C1 segment of cervical spinal cord (tissue), 14 donors: ENCODE measurements around the gene COL5A2.

Experiments used
- DNase-seq, 14 donors: peaks; one replicate each; lab custom pipeline; 2025; lab: John Stamatoyannopoulos, UW

COL5A2 gene

DNA sequence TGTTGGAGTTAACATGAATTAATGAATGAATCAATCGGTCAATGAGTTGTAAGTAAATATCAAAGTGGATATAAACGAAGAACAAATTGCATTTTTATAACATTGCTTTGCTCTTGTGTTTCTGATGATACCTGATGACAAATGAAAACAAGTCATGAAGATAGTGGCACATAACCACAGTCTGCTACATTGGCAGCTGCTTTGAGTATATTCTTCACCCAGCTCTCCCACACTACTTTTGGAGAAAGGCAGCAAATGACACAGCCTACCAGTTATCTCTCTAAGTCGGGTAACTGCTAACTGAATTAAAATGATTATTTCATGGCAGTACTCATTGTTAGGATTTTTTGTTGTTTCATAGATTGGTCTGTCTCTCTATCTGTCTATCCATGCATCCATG is 76.8 kb downstream of the COL5A2 start:
- DNase-seq: no peak

DNA sequence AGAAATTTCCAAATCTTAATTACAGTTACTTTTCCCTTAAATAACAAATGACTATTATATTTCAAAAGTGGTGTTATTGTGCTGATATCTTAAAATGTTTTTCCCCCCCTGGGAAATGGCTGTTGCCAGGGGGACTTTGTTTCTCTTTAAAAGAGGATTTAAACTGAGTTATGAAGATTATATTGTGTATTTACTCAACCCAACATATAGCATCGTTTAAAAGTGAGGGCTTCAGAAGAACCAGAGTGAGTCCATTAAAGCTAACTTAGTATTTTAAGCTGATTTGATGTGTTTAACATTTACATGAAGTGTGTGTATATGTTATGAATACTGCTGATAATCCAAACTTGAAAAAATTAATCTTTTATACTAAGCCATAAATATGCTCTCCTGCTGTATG is 81.6 kb downstream of the COL5A2 start:
- no peak for DNase-seq

DNA sequence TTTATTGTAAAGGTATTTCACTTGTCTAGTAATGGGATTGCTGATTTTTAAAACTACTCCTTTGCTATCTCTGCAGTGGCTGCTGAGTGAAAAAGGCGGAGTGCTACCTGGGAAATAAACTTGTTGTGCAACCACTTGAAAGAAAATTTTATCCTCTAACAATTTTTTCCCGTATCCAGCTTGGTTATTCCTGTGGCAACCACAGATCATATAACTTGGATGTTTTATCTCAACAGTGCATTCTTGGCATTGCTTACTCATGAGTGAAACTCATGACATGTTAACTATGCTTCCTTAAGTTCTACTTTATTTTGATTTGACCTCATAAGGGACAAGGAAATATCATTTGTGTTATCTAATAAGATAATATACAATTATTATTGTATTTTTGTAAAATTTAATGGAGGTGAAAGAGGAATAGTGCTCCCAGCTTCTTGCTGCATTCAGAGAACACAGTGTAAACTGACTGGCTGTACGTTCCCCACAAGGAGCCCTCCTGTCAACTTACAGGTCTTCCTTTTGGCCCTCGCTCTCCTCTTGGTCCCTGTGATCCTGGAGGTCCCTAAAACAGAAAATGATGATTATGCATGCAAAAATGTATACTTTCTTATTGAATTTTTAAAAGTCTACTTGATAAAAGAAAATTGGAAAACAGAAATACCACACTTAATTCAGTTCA is 82.7 kb downstream of the COL5A2 start:
- no peak for DNase-seq

DNA sequence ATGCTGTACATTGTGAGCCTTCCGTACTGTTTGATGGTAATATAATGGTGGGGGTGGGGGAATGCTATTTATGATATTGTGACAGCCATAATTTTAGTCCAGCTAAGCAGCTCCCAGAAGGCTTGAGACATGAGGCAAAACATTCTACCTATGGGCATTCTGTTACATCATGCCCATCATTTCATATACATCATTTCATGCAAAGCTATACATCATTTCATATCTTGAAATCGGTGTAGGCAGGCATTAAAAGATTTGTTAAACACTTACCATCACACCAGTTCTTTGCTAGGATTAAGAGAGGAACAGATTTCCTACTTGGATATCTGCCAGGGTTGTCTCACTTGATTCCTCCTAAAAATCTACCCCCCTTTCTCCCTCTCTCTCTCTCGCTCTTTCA is 84.5 kb downstream of the COL5A2 start:
- DNase-seq: no peak

DNA sequence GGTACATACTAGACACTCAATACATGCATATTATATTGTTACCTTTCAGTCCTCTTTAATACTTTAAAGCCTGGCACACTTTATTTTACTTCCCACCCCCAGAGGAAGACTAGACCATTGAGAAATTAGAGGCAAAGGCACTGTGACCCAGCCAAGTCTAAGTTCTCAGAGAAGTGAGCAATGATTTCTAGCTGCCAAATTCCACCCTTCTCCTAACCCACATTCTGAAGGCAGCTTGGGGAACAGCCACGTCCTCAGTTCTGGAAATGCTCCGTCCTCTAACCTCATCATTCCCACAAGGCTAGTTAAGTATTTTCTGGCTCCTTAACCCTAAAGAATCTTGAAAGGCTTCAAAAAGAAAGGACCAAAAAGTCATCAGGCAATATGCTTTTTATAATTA is 86.6 kb downstream of the COL5A2 start:
- no peak for DNase-seq

DNA sequence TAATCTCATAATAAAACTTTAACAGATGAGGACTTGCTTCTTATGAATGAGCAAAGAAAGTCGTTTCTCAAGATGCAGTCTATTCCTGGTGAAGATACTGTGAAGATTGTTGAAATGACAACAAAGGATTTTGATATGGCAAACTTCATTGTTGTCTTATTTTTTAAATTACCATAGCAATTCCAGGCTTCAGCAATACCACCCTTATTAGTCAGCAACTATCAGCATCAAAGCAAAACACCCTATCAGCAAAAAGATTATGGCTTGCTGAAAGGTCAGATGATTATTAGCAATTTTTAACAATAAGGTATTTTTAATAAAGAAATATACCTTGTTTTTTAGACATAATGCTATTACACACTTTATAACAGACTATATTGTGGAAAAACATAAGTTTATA is 88.3 kb downstream of the COL5A2 start:
- DNase-seq: no peak

DNA sequence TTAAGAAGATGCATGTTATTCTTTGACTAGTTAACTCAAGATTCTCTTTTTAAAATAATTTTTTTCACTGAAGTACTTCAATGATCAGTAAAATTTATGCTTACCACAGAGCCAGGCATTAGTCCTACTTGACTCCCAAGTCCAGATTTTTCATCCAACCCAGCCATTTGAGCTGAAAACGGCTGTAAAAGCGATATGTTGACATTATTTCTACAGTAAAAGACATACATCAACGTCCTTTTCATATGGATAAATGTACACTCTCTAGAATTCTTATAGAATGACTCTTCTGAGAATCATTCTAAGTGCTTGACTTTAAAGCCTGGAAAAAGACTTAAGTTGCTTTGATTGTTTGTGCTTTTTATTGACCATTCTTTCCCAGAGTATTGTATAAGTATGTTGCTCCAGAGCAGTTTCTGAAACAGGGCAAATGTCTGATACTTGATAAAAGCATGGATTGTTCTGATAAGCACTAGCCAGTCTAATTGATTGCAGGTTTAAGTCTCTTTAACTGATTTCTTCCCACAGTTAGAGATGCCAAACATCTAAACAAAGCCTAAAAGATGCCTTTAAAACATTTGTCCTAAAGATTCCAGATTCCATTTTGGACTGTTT is 90.9 kb downstream of the COL5A2 start:
- DNase-seq: no peak

DNA sequence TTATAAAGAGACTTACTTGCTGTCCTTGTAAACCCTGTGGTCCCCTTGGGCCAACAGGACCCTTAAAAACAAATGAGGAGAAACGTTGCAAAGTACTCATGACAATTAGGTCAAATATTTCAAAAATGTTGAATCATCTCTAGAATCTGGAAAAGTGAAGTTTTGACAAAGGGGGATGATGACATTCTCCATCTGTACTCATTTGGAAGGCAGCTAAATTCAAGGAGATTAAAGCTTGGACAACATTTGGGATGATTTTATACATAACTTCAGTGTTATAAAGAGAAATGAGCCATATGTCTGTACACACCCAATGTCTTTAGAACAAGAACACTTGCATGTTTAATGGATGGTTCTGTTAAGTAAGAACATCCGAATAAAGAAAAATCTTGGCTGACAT is 92.9 kb downstream of the COL5A2 start:
- no peak for DNase-seq

DNA sequence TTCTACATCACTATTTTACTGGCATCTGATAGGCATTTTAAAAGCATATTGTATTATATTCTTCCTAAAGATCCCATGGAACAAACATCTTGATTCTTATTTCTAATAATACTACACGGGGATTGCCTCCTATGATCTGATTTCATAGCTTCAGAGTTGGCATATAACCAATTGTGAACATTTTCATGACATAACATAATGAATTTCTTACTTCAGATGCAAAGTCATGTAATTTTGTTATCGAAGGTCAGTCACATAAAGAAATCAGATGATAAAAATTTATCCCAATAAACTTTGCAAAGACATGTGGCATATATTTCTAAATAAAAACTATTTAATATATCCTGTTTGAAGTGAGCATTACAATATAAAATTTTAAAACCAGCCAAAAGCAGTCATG is 93.3 kb downstream of the COL5A2 start:
- DNase-seq: no peak

DNA sequence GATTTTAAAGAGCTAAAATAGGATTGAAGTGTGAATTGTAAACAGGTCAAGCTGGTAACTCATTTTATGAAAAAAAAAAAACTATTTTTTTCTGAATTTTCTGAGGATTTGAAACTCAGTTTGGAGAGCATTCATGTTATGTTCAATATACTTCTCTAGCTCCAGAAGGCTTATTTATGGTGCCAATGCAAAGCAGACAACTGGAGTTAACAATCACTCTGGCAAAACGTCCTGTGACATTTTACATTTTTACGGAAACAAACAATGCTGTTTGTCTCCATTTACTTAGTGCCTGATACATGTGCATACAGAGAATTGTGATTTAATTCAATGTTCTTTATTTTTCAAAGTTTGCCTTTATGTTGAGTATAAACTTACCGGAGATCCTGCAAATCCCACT is 96.0 kb downstream of the COL5A2 start:
- no peak for DNase-seq

DNA sequence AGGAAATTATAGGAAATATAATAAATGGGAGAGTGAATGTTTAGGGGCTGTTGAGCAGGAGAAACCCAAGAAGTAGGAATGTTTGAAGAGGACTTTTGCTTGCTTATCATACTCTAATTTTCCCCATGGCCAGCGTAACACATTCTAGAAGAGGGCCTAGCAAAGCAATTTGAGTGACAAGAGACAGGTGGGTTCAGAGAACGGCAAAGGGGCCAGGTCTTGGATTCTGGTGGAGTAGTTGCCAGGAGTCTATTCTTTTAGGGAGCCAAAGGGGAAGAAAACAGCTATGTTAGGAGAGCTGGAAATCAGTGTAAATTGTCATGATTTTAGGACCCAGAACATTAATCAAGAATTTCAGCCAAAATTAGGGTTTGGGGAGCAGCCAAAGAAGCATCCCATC is 96.5 kb downstream of the COL5A2 start:
- DNase-seq: no peak

DNA sequence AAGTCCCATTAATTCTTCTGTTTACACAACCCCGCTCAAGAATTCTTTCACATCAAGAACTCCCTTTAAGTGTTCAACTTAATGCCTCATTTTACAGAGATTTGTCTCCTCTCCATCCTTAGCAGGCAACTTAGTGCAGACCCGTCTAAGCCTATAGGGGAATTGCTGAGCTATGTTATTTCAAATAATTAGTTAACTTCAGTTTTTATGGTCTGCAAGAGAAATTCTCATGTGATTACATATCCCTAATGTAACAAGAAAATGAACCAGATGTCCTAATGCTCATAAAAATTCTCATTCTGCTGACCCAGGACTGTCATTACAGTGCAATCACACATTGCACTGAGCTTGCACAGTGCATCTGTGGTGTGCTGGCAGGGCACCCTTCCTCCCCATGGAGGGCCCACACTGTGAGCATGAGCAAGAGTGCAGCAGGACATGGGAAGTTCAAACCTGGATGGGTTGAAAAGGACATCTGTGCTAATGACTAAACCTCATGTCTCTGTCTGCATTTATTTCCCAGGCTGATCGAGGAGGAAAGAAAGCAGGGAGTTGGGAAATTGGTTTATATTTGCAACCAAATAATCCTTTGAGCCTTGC is 97.1 kb downstream of the COL5A2 start:
- DNase-seq: no peak

DNA sequence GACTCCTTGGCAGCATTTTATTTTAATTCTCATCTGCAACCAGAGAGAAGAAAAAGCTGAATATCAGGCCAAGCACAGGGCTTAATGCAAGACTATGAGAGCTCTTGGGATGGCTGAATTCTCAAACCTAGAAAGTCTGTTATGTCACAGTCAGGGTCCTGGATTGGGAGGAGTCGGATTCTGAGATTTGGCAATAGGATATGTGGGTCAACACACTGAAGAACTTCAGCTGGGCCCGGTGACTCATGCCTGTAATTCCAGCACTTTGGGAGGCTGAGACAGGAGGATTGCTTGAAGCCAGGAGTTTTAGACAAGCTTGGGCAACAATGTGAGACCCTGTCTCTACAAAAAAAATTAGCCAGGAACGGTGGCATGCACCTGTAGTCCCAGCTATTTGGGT is 103.0 kb downstream of the COL5A2 start:
- DNase-seq: no peak

DNA sequence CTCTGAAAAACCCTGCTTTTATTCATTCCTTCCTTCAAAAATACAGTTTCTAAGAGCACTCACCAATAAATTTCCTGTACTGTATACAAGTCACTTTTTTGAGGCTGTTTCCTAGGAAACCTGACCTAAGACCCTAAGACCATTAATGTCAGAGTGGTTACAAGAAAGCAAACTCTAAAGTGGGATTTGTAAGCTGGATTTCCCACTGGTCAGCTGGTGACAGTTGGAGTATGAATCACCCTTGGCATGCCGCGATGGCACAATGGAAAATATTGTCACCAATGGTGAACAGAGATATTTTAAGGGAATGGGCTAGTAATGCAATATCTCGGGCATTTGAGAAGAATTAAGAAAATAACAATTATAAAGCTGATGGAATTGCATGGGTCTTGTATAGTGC is 103.4 kb downstream of the COL5A2 start:
- no peak for DNase-seq

DNA sequence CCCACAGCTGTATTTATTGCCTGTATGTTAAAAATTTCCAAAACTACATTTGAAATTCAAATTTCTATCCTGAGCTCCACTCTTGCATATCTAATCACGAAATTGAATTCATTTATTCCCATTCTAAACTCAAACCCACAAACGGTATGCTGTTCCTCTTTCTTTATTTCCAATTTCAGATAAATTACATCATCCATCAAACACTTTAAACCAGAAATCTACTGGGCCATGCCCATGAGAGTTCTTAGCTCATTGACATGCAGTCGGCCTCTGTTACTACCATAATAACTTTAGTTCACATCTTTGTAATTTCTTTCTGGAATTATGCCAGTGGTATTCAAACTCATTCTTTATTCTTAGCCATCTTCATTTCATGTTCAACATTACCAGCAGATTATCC is 105.1 kb downstream of the COL5A2 start:
- no peak for DNase-seq

DNA sequence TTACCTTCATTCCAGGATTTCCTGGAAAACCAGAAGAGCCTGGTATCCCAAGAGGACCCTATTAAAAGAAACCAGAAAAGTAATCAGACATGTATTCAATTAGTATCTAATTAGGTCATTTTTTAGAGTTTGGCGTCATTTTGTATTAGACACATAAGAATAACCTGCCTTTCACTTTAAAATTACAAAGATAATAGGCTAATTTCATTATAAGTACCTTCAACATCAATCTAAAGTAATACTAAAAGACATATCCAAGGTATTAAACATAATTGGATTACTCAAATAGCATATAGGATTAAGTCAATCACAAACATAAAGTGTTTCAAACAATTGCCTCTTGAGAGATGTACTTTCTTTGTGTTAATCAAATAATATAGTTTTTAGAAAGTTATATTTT is 107.5 kb downstream of the COL5A2 start:
- DNase-seq: no peak

DNA sequence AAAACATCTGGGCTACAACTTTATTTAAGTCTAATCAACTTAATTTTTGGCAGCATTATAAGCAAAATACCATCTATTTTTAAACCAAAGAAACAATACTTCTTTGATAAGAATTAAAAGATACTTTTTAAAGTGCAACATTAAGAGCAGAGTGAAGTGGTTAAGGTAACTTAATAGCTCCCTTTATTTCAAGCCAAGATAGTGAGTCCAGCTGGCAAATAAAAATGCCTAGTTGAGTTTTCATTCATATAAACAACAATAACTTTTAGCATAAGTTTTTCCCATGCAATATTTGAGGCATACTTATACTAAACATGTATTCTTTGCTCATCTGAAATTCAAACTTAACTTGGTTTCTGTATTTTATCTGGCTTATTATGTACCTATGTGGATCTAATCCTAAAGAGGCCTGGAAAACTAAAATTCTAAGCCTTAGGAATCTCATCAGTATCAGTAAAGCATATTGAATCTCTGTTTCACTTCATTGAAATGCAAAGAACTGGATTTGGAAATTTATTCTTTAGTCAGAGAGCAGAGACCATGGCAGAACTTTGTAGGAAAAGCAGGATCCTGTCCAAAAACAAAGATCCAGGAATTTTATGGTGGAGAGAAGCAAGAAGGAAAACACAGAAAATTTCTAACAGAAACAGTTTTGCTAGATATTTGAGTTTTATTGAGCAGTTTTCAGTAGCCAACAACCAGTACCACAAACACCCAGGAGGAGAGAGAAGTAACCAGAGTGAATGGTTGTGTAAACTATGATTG is 109.5 kb downstream of the COL5A2 start:
- no peak for DNase-seq

DNA sequence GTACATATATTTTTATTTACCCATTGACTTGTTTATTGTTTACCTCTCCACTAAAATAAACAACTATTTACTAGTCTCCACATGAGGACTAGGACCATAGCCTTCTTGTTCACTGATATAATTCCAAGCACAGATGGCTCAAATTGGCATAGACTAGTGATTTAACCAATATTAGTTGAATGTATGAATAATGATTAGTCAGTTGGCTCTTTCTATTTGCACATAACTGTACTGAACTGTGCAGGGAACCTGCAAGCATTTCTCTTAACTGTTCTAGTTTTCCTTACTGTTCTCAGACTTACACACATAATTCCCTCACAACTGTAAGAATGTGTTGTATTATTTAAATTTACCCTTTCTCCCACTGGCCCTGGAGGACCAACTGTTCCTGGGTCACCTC is 113.5 kb downstream of the COL5A2 start:
- no peak for DNase-seq

DNA sequence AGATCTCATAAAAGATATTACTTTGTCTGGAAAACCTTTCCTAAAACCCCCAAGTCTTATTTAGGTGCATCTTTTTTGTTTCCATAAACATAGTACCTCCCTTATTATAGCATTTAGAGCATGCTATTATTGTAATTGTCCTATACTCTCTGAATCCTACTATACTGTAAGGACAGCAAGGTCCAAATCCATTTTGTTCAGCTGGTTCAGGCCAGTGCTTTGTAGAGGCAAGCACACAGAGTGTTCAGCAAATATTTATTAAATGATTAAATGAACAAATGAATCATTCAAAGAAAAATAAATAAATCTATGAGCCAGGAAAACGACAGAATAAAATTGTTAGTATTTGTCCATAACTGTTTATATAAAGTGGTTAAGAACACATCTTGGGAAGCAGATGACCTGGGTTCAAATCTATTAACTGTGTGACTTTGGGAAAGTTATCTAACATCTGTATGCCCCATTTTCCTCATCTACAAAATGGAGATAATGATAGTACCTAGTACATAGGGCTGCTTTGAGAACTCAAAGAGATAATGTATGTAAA is 119.4 kb downstream of the COL5A2 start:
- DNase-seq: no peak

DNA sequence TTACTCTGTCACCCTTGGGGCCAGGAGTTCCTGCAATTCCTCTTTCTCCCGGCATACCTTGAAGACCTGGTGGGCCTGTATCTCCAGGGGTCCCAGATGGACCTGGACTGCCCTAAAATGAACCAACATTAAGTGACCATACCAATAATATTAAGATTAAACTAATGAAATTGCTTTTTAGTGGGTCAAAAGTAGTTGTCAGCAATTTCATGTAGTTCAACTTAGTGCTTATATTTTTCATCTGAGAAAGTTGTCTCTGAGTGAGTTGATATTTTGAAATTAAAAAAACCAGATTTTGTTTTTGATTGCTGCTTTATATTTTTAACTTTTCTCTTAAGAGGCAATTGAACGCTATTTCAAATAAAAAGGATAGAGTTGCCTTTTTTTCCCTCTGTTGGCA is 122.2 kb downstream of the COL5A2 start:
- no peak for DNase-seq

DNA sequence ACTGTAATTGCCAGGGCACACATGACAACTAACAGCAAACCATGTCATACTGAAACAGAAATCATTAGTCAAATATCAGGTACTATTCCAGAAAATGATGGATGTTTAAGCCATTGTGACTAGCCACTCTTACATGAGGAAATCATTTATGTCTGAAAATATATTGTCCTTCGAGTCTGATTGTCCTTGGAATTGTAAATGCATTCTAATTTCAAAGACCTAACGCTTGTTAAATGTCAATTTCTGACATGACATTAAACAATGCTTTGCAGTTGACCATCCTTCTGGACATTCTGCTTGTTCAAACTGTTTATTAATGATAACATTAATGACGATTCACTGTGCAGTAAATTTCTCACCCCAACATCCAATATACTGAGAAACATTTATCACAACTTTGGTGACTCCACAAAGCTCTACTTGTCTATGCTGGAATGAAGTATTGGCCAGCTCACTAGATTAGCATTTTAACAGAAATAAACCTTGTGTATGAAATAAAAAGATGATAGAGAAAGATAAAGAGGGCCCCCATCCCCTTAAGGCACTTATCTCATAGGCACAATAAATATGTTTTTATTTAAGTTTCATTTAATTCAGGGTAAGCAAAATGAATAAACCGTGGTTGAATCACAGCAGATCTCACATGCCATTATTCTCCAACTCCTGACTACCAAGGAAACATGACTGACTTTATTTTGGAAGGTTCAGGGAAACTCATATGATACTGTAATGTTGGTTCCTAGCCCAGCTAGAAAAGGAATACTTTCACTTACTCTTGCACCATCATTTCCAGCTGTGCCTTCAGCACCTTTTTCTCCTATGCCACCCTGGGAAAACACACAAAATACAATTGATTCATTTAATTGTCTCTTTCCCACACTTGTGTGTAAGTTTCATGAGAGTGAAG is 123.1 kb downstream of the COL5A2 start:
- no peak for DNase-seq
